ENCODE results near the gene CMA1. TPM values are rescaled to one million over a fixed set of nuclear protein-coding genes. Genes with fewer than 3 reads are reported as not detected.
"Not testable (repeated sequence)": the region's sequence is repeated elsewhere in the genome, so short reads cannot be mapped to it uniquely, and the experiment has no call there.

Gene CMA1
- total RNA-seq, 1 experiment from 2014 or later: not detected

DNA sequence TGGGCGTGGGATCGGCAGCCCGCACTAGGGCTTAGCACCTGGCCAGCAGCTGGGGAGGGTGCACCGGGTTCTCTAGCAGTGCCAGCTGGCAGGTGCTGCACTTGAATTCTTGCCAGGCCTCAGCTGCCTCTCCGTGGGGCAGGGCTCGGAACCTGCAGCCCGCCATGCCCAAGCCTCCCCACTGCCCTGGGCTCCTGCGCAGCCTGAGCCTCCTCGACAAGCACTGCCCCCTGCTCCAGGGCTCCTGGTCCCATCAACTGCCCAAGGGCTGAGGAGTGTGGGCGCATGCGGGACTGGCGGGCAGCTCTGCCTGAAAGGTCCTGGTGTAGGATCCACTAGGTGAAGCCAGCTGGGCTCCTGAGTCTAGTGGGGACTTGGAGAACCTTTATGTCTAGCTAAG lies 34.9 kb downstream of the CMA1 start:
- no CpG with 5 or more reads among the region's 12 CpGs for WGBS (ENCODE audit: extremely low coverage, insufficient read length, low lambda C conversion rate)

DNA sequence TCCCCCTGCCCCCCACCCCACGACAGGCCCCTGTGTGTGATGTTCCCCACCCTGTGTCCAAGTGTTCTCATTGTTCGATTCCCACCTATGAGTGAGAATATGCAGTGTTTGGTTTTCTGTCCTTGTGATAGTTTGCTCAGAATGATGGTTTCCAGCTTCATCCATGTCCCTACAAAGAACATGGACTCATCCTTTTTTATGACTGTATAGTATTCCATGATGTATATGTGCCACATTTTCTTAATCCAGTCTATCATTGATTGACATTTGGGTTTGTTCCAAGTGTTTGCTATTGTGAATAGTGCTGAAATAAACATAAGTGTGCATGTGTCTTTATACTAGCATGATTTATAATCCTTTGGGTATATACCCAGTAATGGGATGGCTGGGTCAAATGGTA lies 37.6 kb downstream of the CMA1 start:
- H3K23ac ChIP-seq (ENCODE audit: insufficient read length, low read depth, low read length); H3K36me3 Mint-ChIP-seq (ENCODE audit: insufficient read depth in 1 of 3, low read depth in 3 of 3); H3K4me2 ChIP-seq (ENCODE audit: insufficient read depth, insufficient read length, low read length); H3K4ac ChIP-seq (ENCODE audit: low read depth, low read length); H3K27ac Mint-ChIP-seq; H2BK120ac ChIP-seq (ENCODE audit: low read depth, low read length, poor library complexity, severe bottlenecking); H3K14ac ChIP-seq (ENCODE audit: insufficient read depth, low read length); H2AK5ac ChIP-seq (ENCODE audit: insufficient read length, low read length); H4K8ac ChIP-seq (replicated peaks; ENCODE audit: insufficient read length, low read depth, low read length); H3K4me1 Mint-ChIP-seq; H3K9ac ChIP-seq (ENCODE audit: extremely low read depth, insufficient read length, low read length); H3T11ph ChIP-seq (ENCODE audit: low read length); H4K5ac ChIP-seq (ENCODE audit: insufficient read length, low read depth, low read length); H3K79me2 ChIP-seq (ENCODE audit: insufficient read depth, low read length); H2BK15ac ChIP-seq (ENCODE audit: low read depth, low read length); H3K27me3 Mint-ChIP-seq (ENCODE audit: low read depth); H4K91ac ChIP-seq (ENCODE audit: insufficient read length, low read depth, low read length); H3K9me3 Mint-ChIP-seq; H2BK12ac ChIP-seq (ENCODE audit: insufficient read length, low read depth, low read length); H3K27ac ChIP-seq (ENCODE audit: insufficient read length, low read depth, low read length); H3K9me3 ChIP-seq (ENCODE audit: control insufficient read depth, low read depth, low read length); H3K4me3 Mint-ChIP-seq; H2AFZ ChIP-seq (ENCODE audit: low read length); DNase-seq; H4K20me1 ChIP-seq (ENCODE audit: control insufficient read depth, insufficient read depth, insufficient read length); H3K56ac ChIP-seq (ENCODE audit: insufficient read length, low read depth, low read length); H2BK20ac ChIP-seq (ENCODE audit: low read depth, low read length, poor library complexity, severe bottlenecking); H3K4me1 ChIP-seq (ENCODE audit: insufficient read depth, low read length); H3K79me1 ChIP-seq (ENCODE audit: insufficient read depth, low read depth, low read length, poor library complexity, severe bottlenecking); H2BK5ac ChIP-seq (ENCODE audit: insufficient read length, low read length); H3K18ac ChIP-seq (ENCODE audit: insufficient read length, low read depth, low read length); H3K23me2 ChIP-seq (ENCODE audit: insufficient read length, low read depth, low read length, poor library complexity, severe bottlenecking); H3K27me3 ChIP-seq (ENCODE audit: insufficient read depth, low read length): not testable (repeated sequence)
- no CpG with 5 or more reads among the region's 2 CpGs for WGBS (ENCODE audit: extremely low coverage, insufficient read length, low lambda C conversion rate)

More for the DNA sequence above, 34.9 kb downstream of the CMA1 start:
- Histone ChIP-seq H2AFZ (ENCODE audit: low read length) (no peak overlapping the region), H3T11ph (ENCODE audit: low read length) (no peak overlapping the region), H3K79me1 (ENCODE audit: insufficient read depth, low read depth, low read length, poor library complexity, severe bottlenecking) (no peaks in the 10 kb centered on the region), H4K8ac (replicated peaks; ENCODE audit: insufficient read length, low read depth, low read length) (no peak overlapping the region), H2BK12ac (ENCODE audit: insufficient read length, low read depth, low read length) (no peak overlapping the region), H3K9me3 (ENCODE audit: control insufficient read depth, low read depth, low read length) (no peaks in the 10 kb centered on the region), H3K14ac (ENCODE audit: insufficient read depth, low read length) (no peak overlapping the region; the same call in 1 of the 2 replicates), H4K5ac (ENCODE audit: insufficient read length, low read depth, low read length) (no peak overlapping the region), H4K91ac (ENCODE audit: insufficient read length, low read depth, low read length) (no peak overlapping the region), H2BK15ac (ENCODE audit: low read depth, low read length) (no peak overlapping the region), H2BK20ac (ENCODE audit: low read depth, low read length, poor library complexity, severe bottlenecking) (no peak overlapping the region), H3K23me2 (ENCODE audit: insufficient read length, low read depth, low read length, poor library complexity, severe bottlenecking) (no peaks in the 10 kb centered on the region), H3K27ac (ENCODE audit: insufficient read length, low read depth, low read length) (no peak overlapping the region), H2AK5ac (ENCODE audit: insufficient read length, low read length) (no peak overlapping the region), H3K4me2 (ENCODE audit: insufficient read depth, insufficient read length, low read length) (no peak overlapping the region), H3K9ac (ENCODE audit: extremely low read depth, insufficient read length, low read length) (no peak overlapping the region), H2BK120ac (ENCODE audit: low read depth, low read length, poor library complexity, severe bottlenecking) (no peak overlapping the region), H3K4me1 (ENCODE audit: insufficient read depth, low read length) (no peaks in the 10 kb centered on the region), H3K4ac (ENCODE audit: low read depth, low read length) (no peak overlapping the region), H3K27me3 (ENCODE audit: insufficient read depth, low read length) (no peaks in the 10 kb centered on the region), H4K20me1 (ENCODE audit: control insufficient read depth, insufficient read depth, insufficient read length) (no peaks in the 10 kb centered on the region), H3K23ac (ENCODE audit: insufficient read length, low read depth, low read length) (no peak overlapping the region), H3K79me2 (ENCODE audit: insufficient read depth, low read length) (no peaks in the 10 kb centered on the region), H2BK5ac (ENCODE audit: insufficient read length, low read length) (no peak overlapping the region), H3K18ac (ENCODE audit: insufficient read length, low read depth, low read length) (no peak overlapping the region), H3K56ac (ENCODE audit: insufficient read length, low read depth, low read length) (no peak overlapping the region)
- H3K9me3 Mint-ChIP-seq: peaks cover 4 to 8% of the 10 kb centered on the region in 2 experiments; a peak in 3 of 5 replicates
- no peak overlapping the region for H3K4me3 Mint-ChIP-seq
- TF ChIP-seq, protein P1, sequence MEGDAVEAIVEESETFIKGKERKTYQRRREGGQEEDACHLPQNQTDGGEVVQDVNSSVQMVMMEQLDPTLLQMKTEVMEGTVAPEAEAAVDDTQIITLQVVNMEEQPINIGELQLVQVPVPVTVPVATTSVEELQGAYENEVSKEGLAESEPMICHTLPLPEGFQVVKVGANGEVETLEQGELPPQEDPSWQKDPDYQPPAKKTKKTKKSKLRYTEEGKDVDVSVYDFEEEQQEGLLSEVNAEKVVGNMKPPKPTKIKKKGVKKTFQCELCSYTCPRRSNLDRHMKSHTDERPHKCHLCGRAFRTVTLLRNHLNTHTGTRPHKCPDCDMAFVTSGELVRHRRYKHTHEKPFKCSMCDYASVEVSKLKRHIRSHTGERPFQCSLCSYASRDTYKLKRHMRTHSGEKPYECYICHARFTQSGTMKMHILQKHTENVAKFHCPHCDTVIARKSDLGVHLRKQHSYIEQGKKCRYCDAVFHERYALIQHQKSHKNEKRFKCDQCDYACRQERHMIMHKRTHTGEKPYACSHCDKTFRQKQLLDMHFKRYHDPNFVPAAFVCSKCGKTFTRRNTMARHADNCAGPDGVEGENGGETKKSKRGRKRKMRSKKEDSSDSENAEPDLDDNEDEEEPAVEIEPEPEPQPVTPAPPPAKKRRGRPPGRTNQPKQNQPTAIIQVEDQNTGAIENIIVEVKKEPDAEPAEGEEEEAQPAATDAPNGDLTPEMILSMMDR (conservative IDR thresholded peaks at IDR 0.05): no peak
- peaks cover 2 to 5% (median 3%) of the 10 kb centered on the region in 3 experiments; a peak in 4 of 7 replicates for H3K36me3 Mint-ChIP-seq (ENCODE audit: insufficient read depth in 1 of 3, low read depth in 3 of 3)
- no peak overlapping the region for H3K27ac Mint-ChIP-seq
- H3K27me3 Mint-ChIP-seq (ENCODE audit: low read depth): no peaks in the 10 kb centered on the region; the same call in 1 of the 2 replicates
- H3K4me1 Mint-ChIP-seq: no peaks in the 10 kb centered on the region
- DNase-seq: no peak

All from H9 (cell line).